Neural crest cell (in vitro differentiated cells): ENCODE data around the gene CCDC88B. TPM values are rescaled to one million over a fixed set of nuclear protein-coding genes. Genes with fewer than 3 reads are reported as not detected.

Experiments used
- DNase-seq: peaks from one replicate; pipeline ENCODE4 v3.0.0; 2021; ENCODE audit warnings: low read depth, mixed read lengths, low spot score
- H3K27ac Mint-ChIP-seq: one replicate; pipeline ENCODE4 v1.8.0; 2021; ENCODE audit warnings: mild to moderate bottlenecking, mixed read lengths; ENCODE audit not compliant: unreplicated experiment
- H3K27me3 Mint-ChIP-seq: 2 replicates; pipeline ENCODE4 v1.8.0; 2021; ENCODE audit warnings: low read depth, mild to moderate bottlenecking, mixed read lengths
- H3K36me3 Mint-ChIP-seq: 2 replicates; pipeline ENCODE4 v1.8.0; 2021; ENCODE audit warnings: low read depth, mild to moderate bottlenecking, mixed read lengths
- H3K4me1 Mint-ChIP-seq: 2 replicates; pipeline ENCODE4 v1.8.0; 2021; ENCODE audit warnings: mixed read lengths
- H3K4me3 Mint-ChIP-seq: one replicate; pipeline ENCODE4 v1.8.0; 2021; ENCODE audit warnings: mild to moderate bottlenecking, mixed read lengths
- H3K9me3 Mint-ChIP-seq: 2 replicates; pipeline ENCODE4 v1.8.0; 2021; ENCODE audit warnings: mixed read lengths
- CTCF ChIP-seq: fragments of 200-600 bp; sonication (generic); conservative IDR thresholded peaks from 2 replicates; pipeline ENCODE4 v1.5.0; 2021; ENCODE audit warnings: antibody characterized with exemption, mild to moderate bottlenecking
- long read RNA-seq: library from polyadenylated mRNA; unstranded; transcript quantifications from one replicate; pipeline ENCODE4 v2.0.0, GENCODE V29; 2020
- total RNA-seq: library from RNA; stranded (reverse); gene quantifications from 2 replicates; pipeline ENCODE4 v1.2.1, GENCODE V29; 2021

The CCDC88B gene
- total RNA-seq = 0.91 and 1.1 TPM in 2 replicates
- long read RNA-seq = 0 reads

GRCh38 chr11:64339754-64340408, at the start of gene CCDC88B:
Gene CCDC88B, plus strand, starts transcription at chr11:64340204. Its CDS starts 63 bp downstream, at chr11:64340267.
- DNase-seq = no peak
- Mint-ChIP-seq H3K4me3 (no peak within 1 kb of the TSS), H3K27ac (no peak within 1 kb of the TSS), H3K9me3 (no peaks in the 10 kb centered on the region), H3K4me1 (peaks cover 11% of the 10 kb centered on the region), H3K27me3 (peaks cover 6% of the 10 kb centered on the region), H3K36me3 (no peaks in the 10 kb centered on the region)
- no peak for TF ChIP-seq CTCF

- H3K27ac Mint-ChIP-seq = no peak overlapping the region
- TF ChIP-seq CTCF = no peak
- peak overlapping the region; percentile 66 for H3K4me3 Mint-ChIP-seq
- H3K9me3 Mint-ChIP-seq = no peaks in the 10 kb centered on the region
- no peak for DNase-seq
- H3K4me1 Mint-ChIP-seq = peaks cover 25% of the 10 kb centered on the region
- peaks cover 67% of the 10 kb centered on the region for H3K27me3 Mint-ChIP-seq
- no peaks in the 10 kb centered on the region for H3K36me3 Mint-ChIP-seq
Measured at GRCh38 chr11:64290352-64291261, 49.4 kb upstream of the CCDC88B start.

GRCh38 chr11:64291262-64291751, 48.7 kb upstream of the CCDC88B start, which contains the start of gene KCNK4:
Gene KCNK4, plus strand, starts transcription at chr11:64291302. Its CDS starts 1,717 bp downstream, at chr11:64293019.
- Mint-ChIP-seq H3K27ac (no peak within 1 kb of the TSS), H3K9me3 (no peaks in the 10 kb centered on the region), H3K4me3 (peak within 1 kb of the TSS; percentile 66), H3K4me1 (peaks cover 24% of the 10 kb centered on the region), H3K27me3 (peaks cover 74% of the 10 kb centered on the region), H3K36me3 (no peaks in the 10 kb centered on the region)
- no peak for TF ChIP-seq CTCF
- no peak for DNase-seq

- Mint-ChIP-seq H3K4me3 (no peak overlapping the region), H3K27me3 (peaks cover 77% of the 10 kb centered on the region), H3K36me3 (no peaks in the 10 kb centered on the region), H3K9me3 (no peaks in the 10 kb centered on the region), H3K4me1 (peaks cover 18% of the 10 kb centered on the region), H3K27ac (no peak overlapping the region)
- no peak for DNase-seq
- no peak for TF ChIP-seq CTCF
Measured at GRCh38 chr11:64291752-64292459, 48.1 kb upstream of the CCDC88B start.
